ES-I3 (cell line): ENCODE data around the gene FZD10.

Experiments
- H3K36me3 ChIP-seq: 2 replicates; pipeline ENCODE4 v1.6.1; 2013; ENCODE audit warnings: mild to moderate bottlenecking, low read length, control low read depth, moderate library complexity; ENCODE audit not compliant: insufficient read depth
- H3K4me1 ChIP-seq: 2 replicates; pipeline ENCODE4 v1.6.1; 2013; ENCODE audit warnings: mild to moderate bottlenecking, control low read depth, low read length; ENCODE audit not compliant: insufficient read depth
- H3K9ac ChIP-seq: 2 replicates; pipeline ENCODE4 v1.6.1; 2013; ENCODE audit warnings: low read depth, mild to moderate bottlenecking, low read length, moderate library complexity
- H3K9me3 ChIP-seq: 2 replicates; pipeline ENCODE4 v1.6.1; 2013; ENCODE audit warnings: mild to moderate bottlenecking, low read length, moderate library complexity; ENCODE audit not compliant: control insufficient read depth, insufficient read depth

FZD10 gene

GRCh38 chr12:130194154-130194553, 31.9 kb downstream of the FZD10 start:
- no peaks in the 10 kb centered on the region for H3K36me3 ChIP-seq
- no peaks in the 10 kb centered on the region for H3K4me1 ChIP-seq
- no peaks in the 10 kb centered on the region for H3K9me3 ChIP-seq
- H3K9ac ChIP-seq, result no peak overlapping the region

- Histone ChIP-seq H3K9me3 (no peaks in the 10 kb centered on the region), H3K4me1 (no peaks in the 10 kb centered on the region), H3K36me3 (no peaks in the 10 kb centered on the region), H3K9ac (no peak overlapping the region)
Observed at GRCh38 chr12:130195369-130195768, 33.1 kb downstream of the FZD10 start.

- no peaks in the 10 kb centered on the region for H3K4me1 ChIP-seq
- H3K36me3 ChIP-seq, result no peaks in the 10 kb centered on the region
- no peak overlapping the region for H3K9ac ChIP-seq
- no peaks in the 10 kb centered on the region for H3K9me3 ChIP-seq
Observed at GRCh38 chr12:130195776-130196175, 33.5 kb downstream of the FZD10 start.

GRCh38 chr12:130196827-130197226, 34.6 kb downstream of the FZD10 start:
- no peak overlapping the region for H3K9ac ChIP-seq
- H3K36me3 ChIP-seq, result no peaks in the 10 kb centered on the region
- H3K9me3 ChIP-seq, result no peaks in the 10 kb centered on the region
- H3K4me1 ChIP-seq, result no peaks in the 10 kb centered on the region

- H3K9ac ChIP-seq, result no peak overlapping the region
- H3K4me1 ChIP-seq, result no peaks in the 10 kb centered on the region
- H3K9me3 ChIP-seq, result no peaks in the 10 kb centered on the region
- H3K36me3 ChIP-seq, result no peaks in the 10 kb centered on the region
Observed at GRCh38 chr12:130198026-130198662, 35.9 kb downstream of the FZD10 start.

GRCh38 chr12:130198663-130199060, 36.4 kb downstream of the FZD10 start:
- Histone ChIP-seq H3K4me1 (no peaks in the 10 kb centered on the region), H3K9ac (no peak overlapping the region), H3K36me3 (no peaks in the 10 kb centered on the region), H3K9me3 (no peaks in the 10 kb centered on the region)

GRCh38 chr12:130199581-130200390, 37.5 kb downstream of the FZD10 start:
- Histone ChIP-seq H3K9me3 (no peaks in the 10 kb centered on the region), H3K9ac (no peak overlapping the region), H3K36me3 (no peaks in the 10 kb centered on the region), H3K4me1 (no peaks in the 10 kb centered on the region)

- H3K4me1 ChIP-seq, result no peaks in the 10 kb centered on the region
- no peaks in the 10 kb centered on the region for H3K36me3 ChIP-seq
- H3K9ac ChIP-seq, result no peak overlapping the region
- H3K9me3 ChIP-seq, result no peaks in the 10 kb centered on the region
Observed at GRCh38 chr12:130200445-130200844, 38.2 kb downstream of the FZD10 start.

GRCh38 chr12:130201037-130201436, 38.8 kb downstream of the FZD10 start:
- H3K9ac ChIP-seq, result no peak overlapping the region
- H3K4me1 ChIP-seq, result no peaks in the 10 kb centered on the region
- no peaks in the 10 kb centered on the region for H3K9me3 ChIP-seq
- H3K36me3 ChIP-seq, result no peaks in the 10 kb centered on the region

- H3K4me1 ChIP-seq, result no peaks in the 10 kb centered on the region
- H3K9ac ChIP-seq, result no peak overlapping the region
- H3K9me3 ChIP-seq, result no peaks in the 10 kb centered on the region
- no peaks in the 10 kb centered on the region for H3K36me3 ChIP-seq
Observed at GRCh38 chr12:130202201-130202600, 39.9 kb downstream of the FZD10 start.

- no peak overlapping the region for H3K9ac ChIP-seq
- no peaks in the 10 kb centered on the region for H3K9me3 ChIP-seq
- H3K4me1 ChIP-seq, result no peaks in the 10 kb centered on the region
- no peaks in the 10 kb centered on the region for H3K36me3 ChIP-seq
Observed at GRCh38 chr12:130203151-130203550, 40.9 kb downstream of the FZD10 start.

- no peak overlapping the region for H3K9ac ChIP-seq
- H3K9me3 ChIP-seq, result no peaks in the 10 kb centered on the region
- no peaks in the 10 kb centered on the region for H3K4me1 ChIP-seq
- H3K36me3 ChIP-seq, result no peaks in the 10 kb centered on the region
Observed at GRCh38 chr12:130204541-130204953, 42.3 kb downstream of the FZD10 start.

- H3K9me3 ChIP-seq, result no peaks in the 10 kb centered on the region
Observed at GRCh38 chr12:130205495-130205894, 43.2 kb downstream of the FZD10 start.

GRCh38 chr12:130212384-130212989, 50.2 kb downstream of the FZD10 start:
- H3K4me1 ChIP-seq, result peaks cover 3% of the 10 kb centered on the region
- H3K36me3 ChIP-seq, result no peaks in the 10 kb centered on the region
- no peaks in the 10 kb centered on the region for H3K9me3 ChIP-seq
- no peak overlapping the region for H3K9ac ChIP-seq

More at GRCh38 chr12:130205495-130205894, 43.2 kb downstream of the FZD10 start:
- Histone ChIP-seq H3K36me3 (no peaks in the 10 kb centered on the region), H3K9ac (no peak overlapping the region), H3K4me1 (no peaks in the 10 kb centered on the region)

- Histone ChIP-seq H3K36me3 (no peaks in the 10 kb centered on the region), H3K9ac (no peak overlapping the region), H3K9me3 (no peaks in the 10 kb centered on the region), H3K4me1 (peaks cover 3% of the 10 kb centered on the region)
Observed at GRCh38 chr12:130213249-130213648, 51.0 kb downstream of the FZD10 start.
